GM21786 (cell line): ENCODE data around the gene DGKI.

Source experiments
- ATAC-seq: cut with Tn5 transposase; IDR thresholded peaks from one replicate; pipeline ENCODE4 v1.9.1; 2021; ENCODE audit not compliant: unreplicated experiment

Gene DGKI

GRCh38 chr7:137439829-137440825, 406.6 kb downstream of the DGKI start:
- ATAC-seq: no peak

GRCh38 chr7:137434946-137435345, 411.8 kb downstream of the DGKI start:
- no peak for ATAC-seq

GRCh38 chr7:137434530-137434929, 412.2 kb downstream of the DGKI start:
- no peak for ATAC-seq

- ATAC-seq: no peak
Observed at GRCh38 chr7:137423321-137423720, 423.5 kb downstream of the DGKI start.

- ATAC-seq: no peak
Observed at GRCh38 chr7:137421366-137421765, 425.4 kb downstream of the DGKI start.

GRCh38 chr7:137418841-137419240, 427.9 kb downstream of the DGKI start:
- ATAC-seq: no peak

- ATAC-seq: no peak
Observed at GRCh38 chr7:137417464-137417863, 429.3 kb downstream of the DGKI start.

GRCh38 chr7:137413901-137414300, 432.9 kb downstream of the DGKI start:
- no peak for ATAC-seq

GRCh38 chr7:137411446-137411845, 435.3 kb downstream of the DGKI start:
- ATAC-seq: no peak

GRCh38 chr7:137408126-137408525, 438.6 kb downstream of the DGKI start:
- no peak for ATAC-seq

GRCh38 chr7:137407078-137407477, 439.7 kb downstream of the DGKI start:
- no peak for ATAC-seq

- no peak for ATAC-seq
Observed at GRCh38 chr7:137404660-137405317, 442.0 kb downstream of the DGKI start.

- no peak for ATAC-seq
Observed at GRCh38 chr7:137403353-137403695, 443.4 kb downstream of the DGKI start.

- ATAC-seq: no peak
Observed at GRCh38 chr7:137402536-137403352, 444.0 kb downstream of the DGKI start.

- ATAC-seq: no peak
Observed at GRCh38 chr7:137399827-137400823, 446.6 kb downstream of the DGKI start.

- ATAC-seq: no peak
Observed at GRCh38 chr7:137396051-137396450, 450.7 kb downstream of the DGKI start.

- ATAC-seq: no peak
Observed at GRCh38 chr7:137395420-137395819, 451.4 kb downstream of the DGKI start.

GRCh38 chr7:137393570-137393969, 453.2 kb downstream of the DGKI start:
- no peak for ATAC-seq

- no peak for ATAC-seq
Observed at GRCh38 chr7:137390076-137390475, 456.7 kb downstream of the DGKI start.

- ATAC-seq: no peak
Observed at GRCh38 chr7:137388916-137389315, 457.9 kb downstream of the DGKI start.
